Measurements from ENCODE around the gene DLG1.

GRCh38 chr3:197260491-197261163 lies 37.8 kb downstream of the DLG1 start:
- TF ChIP-seq CTCF (conservative IDR thresholded peaks at IDR 0.05; ENCODE audit: low read depth in 2 of 2) (no peak), EZH2 (IDR thresholded peaks at IDR 0.05; ENCODE audit: low read depth, unreplicated experiment) (no peak), POLR2AphosphoS5 (IDR thresholded peaks at IDR 0.05; ENCODE audit: low read depth) (no peak), JUNB (IDR thresholded peaks at IDR 0.05; ENCODE audit: unreplicated experiment) (no peak), STAT1 (IDR thresholded peaks at IDR 0.05; ENCODE audit: unreplicated experiment) (no peak), REST (IDR thresholded peaks at IDR 0.05; ENCODE audit: unreplicated experiment) (no peak), EZH2phosphoT487 (IDR thresholded peaks at IDR 0.05; ENCODE audit: unreplicated experiment) (no peak), CREB1 (CRISPR knock-in tag; IDR thresholded peaks at IDR 0.05; ENCODE audit: low read depth) (no peak), ZNF114 (CRISPR knock-in tag; IDR thresholded peaks at IDR 0.05) (no peak)
- TF ChIP-seq, protein P1, sequence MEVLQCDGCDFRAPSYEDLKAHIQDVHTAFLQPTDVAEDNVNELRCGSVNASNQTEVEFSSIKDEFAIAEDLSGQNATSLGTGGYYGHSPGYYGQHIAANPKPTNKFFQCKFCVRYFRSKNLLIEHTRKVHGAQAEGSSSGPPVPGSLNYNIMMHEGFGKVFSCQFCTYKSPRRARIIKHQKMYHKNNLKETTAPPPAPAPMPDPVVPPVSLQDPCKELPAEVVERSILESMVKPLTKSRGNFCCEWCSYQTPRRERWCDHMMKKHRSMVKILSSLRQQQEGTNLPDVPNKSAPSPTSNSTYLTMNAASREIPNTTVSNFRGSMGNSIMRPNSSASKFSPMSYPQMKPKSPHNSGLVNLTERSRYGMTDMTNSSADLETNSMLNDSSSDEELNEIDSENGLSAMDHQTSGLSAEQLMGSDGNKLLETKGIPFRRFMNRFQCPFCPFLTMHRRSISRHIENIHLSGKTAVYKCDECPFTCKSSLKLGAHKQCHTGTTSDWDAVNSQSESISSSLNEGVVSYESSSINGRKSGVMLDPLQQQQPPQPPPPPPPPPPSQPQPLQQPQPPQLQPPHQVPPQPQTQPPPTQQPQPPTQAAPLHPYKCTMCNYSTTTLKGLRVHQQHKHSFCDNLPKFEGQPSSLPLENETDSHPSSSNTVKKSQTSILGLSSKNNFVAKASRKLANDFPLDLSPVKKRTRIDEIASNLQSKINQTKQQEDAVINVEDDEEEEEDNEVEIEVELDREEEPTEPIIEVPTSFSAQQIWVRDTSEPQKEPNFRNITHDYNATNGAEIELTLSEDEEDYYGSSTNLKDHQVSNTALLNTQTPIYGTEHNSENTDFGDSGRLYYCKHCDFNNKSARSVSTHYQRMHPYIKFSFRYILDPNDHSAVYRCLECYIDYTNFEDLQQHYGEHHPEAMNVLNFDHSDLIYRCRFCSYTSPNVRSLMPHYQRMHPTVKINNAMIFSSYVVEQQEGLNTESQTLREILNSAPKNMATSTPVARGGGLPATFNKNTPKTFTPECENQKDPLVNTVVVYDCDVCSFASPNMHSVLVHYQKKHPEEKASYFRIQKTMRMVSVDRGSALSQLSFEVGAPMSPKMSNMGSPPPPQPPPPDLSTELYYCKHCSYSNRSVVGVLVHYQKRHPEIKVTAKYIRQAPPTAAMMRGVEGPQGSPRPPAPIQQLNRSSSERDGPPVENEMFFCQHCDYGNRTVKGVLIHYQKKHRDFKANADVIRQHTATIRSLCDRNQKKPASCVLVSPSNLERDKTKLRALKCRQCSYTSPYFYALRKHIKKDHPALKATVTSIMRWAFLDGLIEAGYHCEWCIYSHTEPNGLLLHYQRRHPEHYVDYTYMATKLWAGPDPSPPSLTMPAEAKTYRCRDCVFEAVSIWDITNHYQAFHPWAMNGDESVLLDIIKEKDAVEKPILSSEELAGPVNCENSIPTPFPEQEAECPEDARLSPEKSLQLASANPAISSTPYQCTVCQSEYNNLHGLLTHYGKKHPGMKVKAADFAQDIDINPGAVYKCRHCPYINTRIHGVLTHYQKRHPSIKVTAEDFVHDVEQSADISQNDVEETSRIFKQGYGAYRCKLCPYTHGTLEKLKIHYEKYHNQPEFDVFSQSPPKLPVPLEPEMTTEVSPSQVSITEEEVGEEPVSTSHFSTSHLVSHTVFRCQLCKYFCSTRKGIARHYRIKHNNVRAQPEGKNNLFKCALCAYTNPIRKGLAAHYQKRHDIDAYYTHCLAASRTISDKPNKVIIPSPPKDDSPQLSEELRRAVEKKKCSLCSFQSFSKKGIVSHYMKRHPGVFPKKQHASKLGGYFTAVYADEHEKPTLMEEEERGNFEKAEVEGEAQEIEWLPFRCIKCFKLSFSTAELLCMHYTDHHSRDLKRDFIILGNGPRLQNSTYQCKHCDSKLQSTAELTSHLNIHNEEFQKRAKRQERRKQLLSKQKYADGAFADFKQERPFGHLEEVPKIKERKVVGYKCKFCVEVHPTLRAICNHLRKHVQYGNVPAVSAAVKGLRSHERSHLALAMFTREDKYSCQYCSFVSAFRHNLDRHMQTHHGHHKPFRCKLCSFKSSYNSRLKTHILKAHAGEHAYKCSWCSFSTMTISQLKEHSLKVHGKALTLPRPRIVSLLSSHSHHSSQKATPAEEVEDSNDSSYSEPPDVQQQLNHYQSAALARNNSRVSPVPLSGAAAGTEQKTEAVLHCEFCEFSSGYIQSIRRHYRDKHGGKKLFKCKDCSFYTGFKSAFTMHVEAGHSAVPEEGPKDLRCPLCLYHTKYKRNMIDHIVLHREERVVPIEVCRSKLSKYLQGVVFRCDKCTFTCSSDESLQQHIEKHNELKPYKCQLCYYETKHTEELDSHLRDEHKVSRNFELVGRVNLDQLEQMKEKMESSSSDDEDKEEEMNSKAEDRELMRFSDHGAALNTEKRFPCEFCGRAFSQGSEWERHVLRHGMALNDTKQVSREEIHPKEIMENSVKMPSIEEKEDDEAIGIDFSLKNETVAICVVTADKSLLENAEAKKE (CRISPR knock-in tag; IDR thresholded peaks at IDR 0.05), result no peak
- TF ChIP-seq, protein P2, sequence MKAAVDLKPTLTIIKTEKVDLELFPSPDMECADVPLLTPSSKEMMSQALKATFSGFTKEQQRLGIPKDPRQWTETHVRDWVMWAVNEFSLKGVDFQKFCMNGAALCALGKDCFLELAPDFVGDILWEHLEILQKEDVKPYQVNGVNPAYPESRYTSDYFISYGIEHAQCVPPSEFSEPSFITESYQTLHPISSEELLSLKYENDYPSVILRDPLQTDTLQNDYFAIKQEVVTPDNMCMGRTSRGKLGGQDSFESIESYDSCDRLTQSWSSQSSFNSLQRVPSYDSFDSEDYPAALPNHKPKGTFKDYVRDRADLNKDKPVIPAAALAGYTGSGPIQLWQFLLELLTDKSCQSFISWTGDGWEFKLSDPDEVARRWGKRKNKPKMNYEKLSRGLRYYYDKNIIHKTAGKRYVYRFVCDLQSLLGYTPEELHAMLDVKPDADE (IDR thresholded peaks at IDR 0.05), result no peak
